HCT116 (cell line): Measurements from ENCODE around the gene MYOF.

Source experiments
- CBX3 ChIP-seq: IDR thresholded peaks from 2 replicates; pipeline ENCODE4 v1.6.1; 2012; ENCODE audit warnings: low read depth
- CEBPB ChIP-seq: IDR thresholded peaks from 2 replicates; pipeline ENCODE4 v1.6.1; 2012; ENCODE audit warnings: low read depth
- CTCF ChIP-seq, 3 experiments: fragments of 200-600 bp in 1 of 3; sonication (generic) in 1 of 3; IDR thresholded peaks in 2 of 3; conservative IDR thresholded peaks in 1 of 3; 2 replicates each; pipeline ENCODE4 v1.5.1; 2012 to 2017; ENCODE audit warnings: low read depth in 2 of 3, low read length in 2 of 3, antibody characterized with exemption in 1 of 3, borderline replicate concordance in 1 of 3, control low read depth in 1 of 3, mild to moderate bottlenecking in 1 of 3, mixed read lengths in 1 of 3, mixed run types in 1 of 3, moderate library complexity in 1 of 3; ENCODE audit not compliant: insufficient read depth in 1 of 3
- ELF1 ChIP-seq: IDR thresholded peaks from 2 replicates; pipeline ENCODE4 v1.6.1; 2012; ENCODE audit warnings: low read depth, borderline replicate concordance
- EZH2 ChIP-seq: fragments of 200-600 bp; sonication (generic); IDR thresholded peaks from 2 replicates; pipeline ENCODE4 v1.6.1; 2017; ENCODE audit warnings: antibody characterized with exemption, mixed run types
- POLR2A ChIP-seq: IDR thresholded peaks from 2 replicates; pipeline ENCODE4 v1.7.0; 2011; ENCODE audit warnings: borderline replicate concordance; ENCODE audit not compliant: insufficient read depth, insufficient read length; ENCODE audit errors: extremely low read depth
- RAD21 ChIP-seq: IDR thresholded peaks from 2 replicates; pipeline ENCODE4 v1.6.1; 2012; ENCODE audit warnings: low read depth, mild to moderate bottlenecking
- SIN3A ChIP-seq: IDR thresholded peaks from 2 replicates; pipeline ENCODE4 v1.6.1; 2012; ENCODE audit warnings: low read depth

- TF ChIP-seq CTCF (IDR thresholded peaks at IDR 0.05 in 2 of 3, conservative IDR thresholded peaks at IDR 0.05 in 1 of 3; ENCODE audit: borderline replicate concordance in 1 of 3, insufficient read depth in 1 of 3, low read depth in 2 of 3, low read length in 2 of 3) = no peak
- TF ChIP-seq ELF1 = no peak
- no peak for TF ChIP-seq POLR2A
- no peak for TF ChIP-seq RAD21
- TF ChIP-seq CEBPB = no peak
- TF ChIP-seq EZH2 = no peak
- no peak for TF ChIP-seq CBX3
- TF ChIP-seq SIN3A = no peak
Observed at GRCh38 chr10:93473161-93473560, 9.0 kb downstream of the MYOF start.
